GM18873 (cell line): Measurements from ENCODE around the gene SURF2.

Experiments used
- ATAC-seq: cut with Tn5 transposase; IDR thresholded peaks from one replicate; pipeline ENCODE4 v1.9.1; 2021; ENCODE audit warnings: mild to moderate bottlenecking, moderate library complexity, moderate number of reproducible peaks; ENCODE audit not compliant: unreplicated experiment, low FRiP score

Gene SURF2

DNA sequence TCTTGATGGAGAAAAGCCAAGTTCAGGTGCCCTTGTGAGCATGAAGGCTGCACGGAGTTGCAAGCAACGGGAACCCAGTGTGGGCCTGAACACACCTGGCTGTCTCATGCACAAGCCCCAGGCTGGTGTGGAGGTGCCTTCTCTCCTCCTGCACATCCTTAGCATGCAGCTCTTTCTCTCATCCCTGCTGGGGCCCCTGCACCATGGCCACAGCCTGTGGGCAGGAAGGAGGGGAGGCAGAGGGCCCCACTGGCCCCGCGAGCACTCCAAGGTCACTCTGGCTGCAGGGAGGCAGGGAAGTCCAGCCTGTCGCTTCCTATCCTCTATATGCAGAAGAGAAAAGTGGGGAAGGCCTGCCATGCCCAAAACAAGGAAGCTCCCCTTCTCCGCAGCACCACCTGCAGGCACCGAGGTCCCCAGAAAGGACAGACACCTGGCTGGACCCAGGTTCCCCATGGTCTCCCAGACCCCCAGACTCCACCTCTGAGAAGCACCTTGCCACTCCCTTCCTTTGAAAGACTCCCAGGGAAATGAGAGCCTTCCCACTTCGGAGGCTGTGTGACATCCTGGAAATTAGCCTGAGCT, 38.4 kb downstream of the SURF2 start:
- ATAC-seq = no peak

DNA sequence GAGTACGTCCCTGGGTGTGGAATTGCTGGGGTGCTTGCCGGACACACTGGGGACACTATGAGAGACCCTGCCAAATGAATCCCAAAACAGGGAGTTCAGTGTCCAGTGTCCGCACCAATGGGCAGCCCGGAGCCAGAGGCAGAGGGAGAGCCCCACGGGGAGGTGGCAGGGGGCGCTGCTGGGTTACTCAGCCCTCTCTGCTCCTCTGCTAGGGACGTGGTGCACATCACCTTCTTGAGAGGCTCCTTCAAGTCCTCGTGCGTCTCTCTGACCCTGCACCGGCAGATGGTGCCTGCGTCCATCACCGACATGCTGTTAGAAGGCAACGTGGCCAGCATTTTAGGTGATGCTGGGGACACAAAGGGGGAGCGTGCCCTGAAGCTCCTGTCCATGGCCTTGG, 40.6 kb downstream of the SURF2 start:
- ATAC-seq = no peak

DNA sequence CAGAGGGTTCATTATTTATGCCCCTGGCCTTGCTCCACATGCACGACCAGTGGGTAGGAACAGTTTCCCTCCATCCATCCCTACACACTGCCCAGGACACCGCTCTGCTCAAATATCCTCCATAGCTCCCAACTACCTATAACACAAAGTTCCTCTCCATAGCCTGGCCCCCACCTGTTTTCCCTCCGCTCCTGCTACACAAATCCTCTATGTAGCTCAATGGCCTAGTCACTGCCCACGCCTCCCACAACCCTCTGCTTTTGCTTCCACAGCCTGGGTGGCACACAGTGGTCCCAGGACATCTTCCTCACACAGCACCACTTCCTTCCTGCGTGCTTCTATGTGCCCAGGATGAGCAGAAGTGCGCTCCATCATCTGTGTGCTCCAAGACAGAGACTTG, 41.0 kb downstream of the SURF2 start:
- ATAC-seq = no peak

DNA sequence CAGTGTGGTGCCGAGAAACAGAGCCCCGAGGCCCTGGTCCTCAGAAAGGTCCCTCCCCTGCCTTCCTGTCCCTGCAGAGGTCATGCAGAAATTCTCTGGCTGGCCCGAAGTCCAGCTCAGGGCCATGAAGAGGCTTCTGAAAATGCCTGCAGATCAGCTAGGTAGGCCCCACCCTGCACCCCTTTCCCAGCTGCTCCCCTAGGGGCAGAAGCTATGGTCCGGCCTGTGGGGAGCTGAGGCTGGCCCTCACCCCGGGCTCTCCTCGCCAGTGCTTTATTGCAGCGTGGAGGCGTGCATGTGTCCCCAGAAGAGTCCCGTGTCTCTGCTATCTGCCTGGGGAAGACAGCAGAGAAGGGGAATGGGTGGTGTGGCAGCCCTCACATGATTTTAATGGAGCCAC, 41.5 kb downstream of the SURF2 start:
- ATAC-seq = no peak

DNA sequence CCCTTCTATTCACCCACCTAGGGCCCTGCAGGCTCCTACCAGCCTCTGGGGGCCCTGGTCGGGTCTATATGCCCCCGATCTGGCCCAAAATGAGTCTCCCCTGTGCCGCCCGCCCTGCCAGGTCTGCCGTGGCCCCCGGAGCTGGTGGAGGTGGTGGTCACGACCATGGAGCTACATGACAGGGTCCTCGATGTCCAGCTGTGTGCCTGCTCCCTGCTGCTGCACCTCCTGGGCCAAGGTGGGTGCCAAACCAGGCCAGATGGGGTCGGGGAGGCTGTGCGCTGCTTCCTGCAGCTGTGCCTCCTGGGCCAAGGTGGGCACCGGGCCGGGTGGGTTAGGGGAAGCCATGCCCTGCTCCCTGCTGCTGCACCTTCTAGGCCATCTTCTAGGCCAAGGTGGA, 43.9 kb downstream of the SURF2 start:
- ATAC-seq = no peak

DNA sequence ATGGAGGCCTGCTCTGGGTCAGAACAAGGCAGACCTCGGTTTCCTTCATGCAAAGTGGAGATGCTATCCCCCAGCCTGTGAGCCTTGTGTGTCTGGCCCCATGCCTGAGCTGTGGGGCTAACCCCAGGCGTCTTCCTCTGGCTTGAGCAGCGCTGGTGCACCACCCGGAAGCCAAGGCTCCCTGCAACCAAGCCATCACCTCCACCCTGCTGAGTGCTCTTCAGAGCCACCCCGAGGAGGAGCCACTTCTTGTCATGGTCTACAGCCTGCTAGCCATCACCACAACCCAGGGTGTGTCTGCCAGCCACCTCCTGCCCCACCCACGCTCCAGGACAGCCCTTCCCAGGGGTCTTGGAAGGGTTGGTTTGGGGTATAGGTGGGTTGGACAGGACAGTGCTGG, 45.2 kb downstream of the SURF2 start:
- ATAC-seq = no peak

DNA sequence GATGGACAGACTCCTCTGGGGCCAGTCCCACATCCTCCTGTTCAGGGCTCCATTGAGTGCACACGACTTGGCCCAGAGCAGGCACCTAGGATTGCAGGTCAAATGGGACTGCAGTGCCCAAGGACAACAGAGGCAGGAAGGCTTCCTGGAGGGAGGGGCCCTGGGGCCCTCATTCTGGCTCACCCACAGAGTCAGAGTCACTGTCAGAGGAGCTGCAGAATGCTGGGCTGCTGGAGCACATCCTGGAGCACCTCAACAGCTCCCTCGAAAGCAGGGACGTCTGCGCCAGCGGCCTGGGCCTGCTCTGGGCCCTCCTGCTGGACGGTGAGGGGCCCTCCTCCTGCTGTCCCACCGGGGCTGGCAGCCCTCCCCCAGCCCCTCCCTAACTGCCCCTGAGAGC, 46.3 kb downstream of the SURF2 start:
- ATAC-seq = no peak

DNA sequence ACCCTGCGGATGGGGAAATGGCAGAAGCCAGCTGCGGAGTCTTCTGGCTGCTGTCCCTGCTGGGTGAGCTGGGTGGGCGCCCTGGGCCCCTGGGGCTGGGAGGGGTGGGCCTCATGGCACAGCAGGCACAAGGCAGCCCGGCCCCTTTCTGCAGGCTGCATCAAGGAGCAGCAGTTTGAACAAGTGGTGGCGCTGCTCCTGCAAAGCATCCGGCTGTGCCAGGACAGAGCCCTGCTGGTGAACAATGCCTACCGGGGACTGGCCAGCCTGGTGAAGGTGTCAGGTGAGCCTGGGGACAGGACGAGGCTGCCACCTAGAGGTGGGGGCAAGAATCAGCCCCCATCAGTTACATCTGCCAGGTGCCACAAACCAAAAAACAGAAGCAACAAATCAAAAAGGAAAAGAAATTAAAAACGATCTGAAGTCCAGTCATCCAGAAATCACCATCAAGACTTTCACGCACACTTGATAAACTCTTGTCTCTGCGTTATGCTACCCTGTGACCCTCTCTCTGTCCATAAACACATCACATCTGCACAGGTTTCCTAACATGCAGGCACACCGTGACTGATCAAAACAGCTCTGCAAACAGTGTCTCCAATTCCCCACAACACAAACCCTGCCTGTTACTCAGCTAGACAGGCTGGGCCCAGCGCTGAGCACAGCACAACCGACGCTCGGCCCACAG, 47.6 kb downstream of the SURF2 start:
- ATAC-seq = no peak

DNA sequence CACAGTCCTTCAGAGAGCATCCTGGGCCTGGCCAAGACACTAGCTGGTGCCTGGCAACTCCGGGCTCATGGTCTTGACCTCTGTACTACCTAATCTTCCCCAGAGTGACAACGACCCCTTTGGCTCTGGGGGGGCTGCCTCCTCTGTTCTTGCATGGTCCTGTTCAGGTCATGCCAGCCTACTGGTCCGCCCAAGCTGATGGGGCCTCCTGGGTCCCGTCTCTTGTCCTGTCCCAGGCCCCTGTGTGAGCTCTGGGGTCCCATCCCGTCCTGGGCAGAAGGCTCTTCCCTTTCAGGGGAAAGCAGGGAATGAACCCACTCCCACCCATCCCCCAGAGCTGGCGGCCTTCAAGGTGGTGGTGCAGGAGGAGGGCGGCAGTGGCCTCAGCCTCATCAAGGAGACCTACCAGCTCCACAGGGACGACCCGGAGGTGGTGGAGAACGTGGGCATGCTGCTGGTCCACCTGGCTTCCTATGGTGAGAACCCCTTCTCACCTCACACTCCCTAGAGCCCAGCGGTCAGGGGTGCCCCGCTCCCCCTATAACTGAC, 48.2 kb downstream of the SURF2 start:
- ATAC-seq = no peak

DNA sequence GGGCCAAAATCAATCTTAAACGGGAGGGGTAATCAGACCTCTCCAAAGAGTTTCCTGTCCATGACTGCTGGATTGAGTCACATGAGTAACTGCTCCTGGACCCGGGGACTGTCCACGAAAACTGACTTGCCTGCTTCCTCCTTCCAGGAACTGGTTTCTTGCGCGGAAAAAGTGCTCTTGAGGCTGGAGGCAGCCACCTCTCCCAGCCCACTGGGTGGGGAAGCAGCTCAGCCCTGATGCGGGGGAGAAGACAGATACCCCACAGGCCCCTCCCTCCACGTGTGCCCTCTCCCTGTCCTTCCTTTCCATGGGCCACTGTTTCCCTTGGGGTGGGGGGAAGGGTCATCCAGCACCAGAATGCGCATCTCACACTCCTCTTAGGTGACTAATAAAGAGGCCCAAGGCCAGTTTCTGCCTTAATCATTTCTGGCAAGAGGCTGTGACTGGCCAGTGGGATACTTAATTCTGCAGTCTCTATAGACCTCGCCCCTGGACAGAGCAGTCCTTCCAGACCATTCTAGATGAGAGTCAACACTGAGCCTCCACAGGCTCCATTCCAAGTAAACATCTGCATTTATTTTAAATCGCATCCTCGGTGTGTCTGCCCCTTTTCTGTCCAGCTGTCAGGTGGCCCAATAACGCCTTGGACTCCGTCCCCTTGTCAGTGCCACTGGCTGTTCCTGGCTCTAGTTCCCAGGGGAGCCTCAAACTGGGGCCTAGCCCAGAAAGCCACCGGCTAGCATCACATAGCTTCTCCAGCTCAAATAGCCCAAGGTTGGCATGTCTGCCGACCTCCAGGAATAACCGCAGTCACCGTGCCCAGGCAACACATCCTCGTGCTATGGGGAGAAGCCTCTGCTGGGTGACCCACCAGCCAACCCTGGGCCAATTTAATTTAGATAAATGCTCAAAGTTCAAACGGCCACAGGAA, 49.4 kb downstream of the SURF2 start:
- ATAC-seq = no peak

DNA sequence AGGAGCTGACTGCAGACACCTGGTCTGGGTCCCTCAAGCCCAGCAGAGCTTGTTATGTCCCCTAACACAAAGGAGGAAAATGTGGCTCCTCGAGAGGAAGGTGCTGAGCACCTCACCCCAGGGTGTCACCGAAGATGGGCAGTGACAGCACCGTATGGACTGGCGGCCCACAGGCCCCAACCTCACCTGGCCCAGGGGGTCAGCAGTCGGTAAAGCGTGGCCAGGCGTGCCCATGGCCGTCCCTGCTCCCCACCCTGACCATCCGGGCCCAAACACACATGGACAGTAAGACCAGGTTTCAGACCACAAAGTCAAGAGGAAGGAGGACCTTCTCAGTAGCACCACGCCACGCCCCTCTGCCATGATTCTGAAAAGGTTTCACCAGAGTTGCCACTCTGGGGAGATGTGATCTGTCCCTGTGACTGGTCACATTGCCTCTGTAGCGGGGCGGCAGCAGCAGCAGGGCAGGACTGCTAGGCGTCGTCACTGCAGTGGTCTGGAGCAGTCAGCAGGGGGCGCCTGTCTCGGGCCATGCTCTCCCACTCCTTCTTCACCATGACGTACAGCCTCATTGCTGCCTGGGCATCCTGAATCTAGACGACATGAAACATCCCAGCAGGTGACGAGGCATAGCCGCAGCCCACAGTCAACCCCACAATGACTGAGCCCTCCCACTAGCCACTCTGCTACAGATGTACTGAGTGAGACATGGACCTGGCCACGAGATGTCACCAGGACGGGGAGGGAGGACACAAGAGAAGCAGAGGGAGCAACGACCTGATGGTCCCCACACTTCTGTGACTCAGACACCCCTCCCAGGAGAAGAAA, 50.3 kb downstream of the SURF2 start:
- peak; percentile 49 for ATAC-seq

DNA sequence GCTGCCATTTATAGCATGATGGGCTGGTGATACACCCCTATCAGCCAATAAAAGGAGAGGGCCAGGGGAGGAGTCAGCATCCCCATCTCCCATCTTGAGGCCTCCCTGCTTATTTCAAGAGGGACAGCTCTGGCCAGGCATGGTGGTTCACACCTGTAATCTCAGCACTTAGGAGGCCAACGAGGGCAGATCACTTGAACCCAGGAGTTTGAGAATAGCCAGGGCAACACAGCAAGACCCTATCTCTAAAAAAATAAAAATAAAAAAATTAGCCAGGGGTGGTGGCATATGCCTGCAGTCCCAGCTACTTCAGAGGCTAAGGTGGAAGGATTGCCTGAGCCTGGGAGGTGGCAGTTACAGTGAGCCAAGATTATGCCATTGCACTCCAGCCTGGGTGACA, 51.7 kb downstream of the SURF2 start:
- ATAC-seq = no peak
